GM18873 (cell line): Measurements from ENCODE around the gene SCYGR6.

Experiments used
- ATAC-seq: cut with Tn5 transposase; IDR thresholded peaks from one replicate; pipeline ENCODE4 v1.9.1; 2021; ENCODE audit warnings: mild to moderate bottlenecking, moderate library complexity, moderate number of reproducible peaks; ENCODE audit not compliant: unreplicated experiment, low FRiP score

The SCYGR6 gene

DNA sequence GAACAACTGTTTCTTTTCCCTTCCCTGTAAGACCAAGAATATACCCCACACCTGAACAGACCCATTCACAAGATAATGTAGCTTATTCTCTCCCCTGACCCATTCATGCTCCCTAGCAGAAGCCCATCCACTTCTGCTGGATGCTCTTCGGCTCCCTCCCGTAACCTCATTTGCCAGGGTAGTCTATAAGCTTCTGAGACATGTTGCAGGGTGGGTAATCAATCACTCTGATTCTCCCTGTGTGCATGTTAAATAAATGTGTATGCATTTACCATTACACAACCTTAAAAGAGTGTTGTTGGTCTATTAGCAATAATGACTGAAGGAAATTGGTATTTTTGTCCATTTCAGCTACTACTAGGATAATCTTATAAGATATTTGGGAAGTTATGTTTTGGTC is 8.1 kb downstream of the SCYGR6 start:
- ATAC-seq, result no peak

- ATAC-seq, result no peak
Observed at GRCh38 chr2:227713291-227713690, 11.3 kb downstream of the SCYGR6 start.

GRCh38 chr2:227710986-227711385 is 13.6 kb downstream of the SCYGR6 start:
- no peak for ATAC-seq

GRCh38 chr2:227707390-227707789 is 17.2 kb downstream of the SCYGR6 start:
- ATAC-seq, result no peak

- ATAC-seq, result no peak
Observed at GRCh38 chr2:227706859-227707258, 17.7 kb downstream of the SCYGR6 start.

DNA sequence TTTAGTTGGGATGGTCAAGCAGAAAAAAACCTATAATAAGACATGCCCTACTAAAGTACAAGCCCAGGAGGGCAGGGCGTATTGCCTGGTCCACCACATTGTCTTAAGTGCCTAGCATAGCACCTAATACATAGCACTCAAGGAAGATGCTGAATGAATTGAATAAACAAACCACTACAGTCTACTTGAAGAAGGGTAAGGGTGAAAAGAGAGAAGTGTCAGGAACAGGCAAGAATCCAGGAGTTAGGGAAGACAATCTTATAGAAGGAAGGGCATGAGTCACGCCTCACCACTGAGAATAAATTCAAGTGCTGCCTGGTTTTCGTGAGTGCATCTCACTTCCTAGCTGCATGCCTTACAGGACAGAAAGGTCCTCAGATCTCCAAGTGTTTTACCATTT is 20.6 kb downstream of the SCYGR6 start:
- no peak for ATAC-seq

- ATAC-seq, result no peak
Observed at GRCh38 chr2:227703280-227703732, 21.3 kb downstream of the SCYGR6 start.

DNA sequence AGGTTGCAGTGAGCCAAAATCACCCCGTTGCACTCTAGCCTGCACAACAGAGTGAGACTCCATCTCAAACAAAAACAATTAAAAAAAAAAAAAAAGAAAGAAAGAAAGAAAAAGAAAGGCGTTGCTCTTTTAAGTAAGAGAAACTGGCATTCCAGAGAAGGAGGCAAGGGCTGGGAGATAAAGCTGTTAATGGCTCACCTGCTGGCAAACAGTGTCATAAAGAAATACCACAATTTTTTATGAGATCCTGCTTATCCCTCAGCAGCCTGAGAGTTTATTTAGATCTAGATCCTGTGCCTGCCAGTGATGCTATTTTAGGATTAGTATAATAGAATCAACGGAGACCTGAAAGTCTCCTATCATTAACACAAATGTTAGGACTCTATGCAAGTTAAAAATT is 23.0 kb downstream of the SCYGR6 start:
- ATAC-seq, result no peak

DNA sequence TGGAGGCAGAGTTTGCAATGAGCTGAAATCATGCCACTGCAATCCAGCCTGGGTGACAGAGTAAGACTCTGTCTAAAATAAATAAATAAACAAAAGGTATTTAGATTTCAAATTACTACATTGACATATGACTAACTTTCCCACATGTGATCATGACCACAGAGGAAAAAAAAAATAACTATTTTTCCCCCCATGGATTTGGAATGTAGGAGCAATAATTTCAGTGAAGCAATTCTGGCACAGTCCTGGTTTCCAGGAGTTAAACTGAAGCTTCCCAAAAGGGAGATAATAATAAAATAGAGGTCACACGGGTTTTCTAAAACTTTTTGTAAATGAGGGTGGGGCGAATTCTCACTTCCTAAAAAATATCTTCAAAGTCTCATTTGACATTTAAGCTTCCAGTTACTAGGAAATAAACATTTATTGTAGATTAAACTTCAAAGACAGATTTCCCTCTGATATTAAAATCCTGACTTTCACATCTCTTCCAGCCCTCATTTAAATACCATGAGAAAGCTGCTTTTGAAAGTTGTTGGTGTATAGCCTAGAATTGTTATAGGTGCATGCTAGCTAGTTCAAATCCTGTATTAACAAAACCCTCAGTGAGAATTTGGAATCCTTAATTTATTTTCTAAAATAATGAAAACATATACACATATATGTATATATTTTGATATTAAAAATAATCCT is 27.4 kb downstream of the SCYGR6 start:
- no peak for ATAC-seq

GRCh38 chr2:227687189-227687588 is 37.4 kb downstream of the SCYGR6 start:
- ATAC-seq, result no peak

DNA sequence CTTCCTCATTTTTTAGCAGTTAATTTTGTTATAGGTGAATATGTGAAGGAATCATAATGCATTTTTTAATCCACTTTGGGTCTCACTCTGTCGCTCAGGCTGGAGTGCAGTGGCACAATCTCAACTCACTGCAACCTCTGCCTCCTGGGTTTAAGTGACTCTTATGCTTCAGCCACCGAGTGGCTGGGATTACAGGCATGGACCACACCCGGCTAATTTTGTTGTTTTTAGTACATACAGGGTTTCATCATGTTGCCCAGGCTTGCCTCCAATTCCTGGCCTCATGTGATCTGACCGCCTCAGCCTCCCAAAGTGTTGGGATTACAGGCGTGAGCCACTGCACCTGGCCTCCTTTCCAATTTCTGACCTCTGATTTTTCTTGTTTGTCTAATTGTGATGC is 40.3 kb downstream of the SCYGR6 start:
- no peak for ATAC-seq

DNA sequence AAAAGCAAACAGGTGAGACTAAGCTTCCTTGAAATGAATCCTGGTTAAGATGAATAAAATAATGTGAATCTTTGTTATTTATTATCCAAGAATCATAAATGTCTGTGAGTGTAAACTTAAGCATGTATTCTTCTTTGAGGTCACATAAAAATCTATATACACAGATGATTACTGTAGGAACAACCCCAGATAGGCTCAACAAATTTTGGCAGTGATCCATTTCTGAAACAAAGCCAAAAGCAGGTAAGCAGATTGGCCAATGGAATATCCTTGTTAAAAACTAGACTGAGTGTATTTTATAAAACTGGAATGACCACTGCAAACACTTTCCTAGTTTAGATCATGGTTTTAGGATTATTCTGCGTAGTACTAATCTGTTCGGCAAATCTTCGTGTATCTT is 46.6 kb downstream of the SCYGR6 start:
- ATAC-seq, result no peak

DNA sequence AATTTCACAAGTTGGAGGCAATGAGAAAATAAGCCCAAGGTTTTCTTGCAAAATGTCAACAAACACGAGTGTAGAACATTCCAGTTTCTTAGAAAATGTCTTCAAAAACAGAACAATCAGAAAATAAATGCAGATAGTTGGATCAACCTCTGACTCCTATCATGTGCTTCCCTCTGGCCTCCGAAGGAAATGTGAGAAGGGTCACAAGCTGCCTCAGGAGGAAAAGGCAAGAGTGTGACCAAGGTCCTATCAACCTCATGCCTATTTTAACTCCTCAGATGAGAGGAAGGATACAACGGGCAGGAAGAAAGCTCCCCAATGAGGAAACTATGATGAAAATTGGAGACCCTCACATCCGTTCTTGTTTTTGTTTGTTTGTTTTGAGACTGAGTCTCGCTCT is 50.1 kb downstream of the SCYGR6 start:
- ATAC-seq, result no peak
